ENCODE results near the gene POLE.

POLE gene

GRCh38 chr12:132618683-132619043 is 68.5 kb downstream of the POLE start, which contains the start of gene P2RX2:
Gene P2RX2 (plus strand): TSS chr12:132618776. CDS start chr12:132618817, 41 bp downstream.
- H3K14ac ChIP-seq (ENCODE audit: low read length in 2 of 2), result no peak within 1 kb of the TSS
- H4K91ac ChIP-seq (ENCODE audit: low read length), result no peak within 1 kb of the TSS
- peaks cover 0 to 10% of the 10 kb centered on the region in 2 experiments for H3K36me3 ChIP-seq (ENCODE audit: control insufficient read depth in 1 of 2, insufficient read depth in 2 of 2, low read depth in 1 of 2, low read length in 2 of 2)
- H3K18ac ChIP-seq (ENCODE audit: low read depth in 1 of 2, low read length in 2 of 2), result no peak within 1 kb of the TSS
- 4% methylated on average over 23 of the region's 49 CpGs for whole genome bisulfite sequencing
- H3K4ac ChIP-seq (ENCODE audit: low read depth in 1 of 2, low read length in 2 of 2), result no peak within 1 kb of the TSS
- H2BK120ac ChIP-seq (ENCODE audit: low read depth, low read length), result no peak within 1 kb of the TSS
- H3K4me3 ChIP-seq (ENCODE audit: insufficient read depth in 1 of 2, low read depth in 1 of 2, low read length in 2 of 2), result peak within 1 kb of the TSS in 1 of 2 experiments; percentile 41
- DNase-seq, result no peak
- no peak within 1 kb of the TSS for H4K8ac ChIP-seq (ENCODE audit: low read length)
- H3K9ac ChIP-seq (ENCODE audit: low read length), result no peak within 1 kb of the TSS
- peak within 1 kb of the TSS; percentile 72 for H3K4me2 ChIP-seq (ENCODE audit: low read length, poor library complexity, severe bottlenecking)
- H3K27me3 ChIP-seq (ENCODE audit: control insufficient read depth in 1 of 2, insufficient read depth in 1 of 2, low read length in 2 of 2), result peaks cover 45 to 64% of the 10 kb centered on the region in 2 experiments
- H3K4me1 ChIP-seq (ENCODE audit: control insufficient read depth, insufficient read depth, low read depth, low read length), result peaks cover 21% of the 10 kb centered on the region
- H3K79me1 ChIP-seq (replicated peaks; ENCODE audit: low read length, poor library complexity, severe bottlenecking), result no peaks in the 10 kb centered on the region
- H3K23ac ChIP-seq (ENCODE audit: low read length in 2 of 2), result no peak within 1 kb of the TSS
- no peak within 1 kb of the TSS for H2AFZ ChIP-seq (ENCODE audit: low read depth, low read length)
- peaks cover 11% of the 10 kb centered on the region for H3K9me3 ChIP-seq (ENCODE audit: control insufficient read depth, low read length)
- no peak within 1 kb of the TSS for H3K27ac ChIP-seq (ENCODE audit: low read length, poor library complexity, severe bottlenecking)
- no peak within 1 kb of the TSS for H2AK5ac ChIP-seq (ENCODE audit: low read length, severe bottlenecking)
- peak within 1 kb of the TSS; percentile 38 for H2BK15ac ChIP-seq (ENCODE audit: low read depth, poor library complexity, severe bottlenecking)
- H2BK5ac ChIP-seq (ENCODE audit: low read depth, low read length, poor library complexity, severe bottlenecking), result no peak within 1 kb of the TSS
- no peak within 1 kb of the TSS for H2BK12ac ChIP-seq (ENCODE audit: low read length in 2 of 2)

- DNase-seq, result no peak
- 9% methylated on average over 31 of the region's 51 CpGs for whole genome bisulfite sequencing
- Histone ChIP-seq H3K27ac (ENCODE audit: low read length, poor library complexity, severe bottlenecking) (no peak overlapping the region), H3K4me1 (ENCODE audit: control insufficient read depth, insufficient read depth, low read depth, low read length) (peaks cover 21% of the 10 kb centered on the region), H2BK12ac (ENCODE audit: low read length in 2 of 2) (no peak overlapping the region), H3K36me3 (ENCODE audit: control insufficient read depth in 1 of 2, insufficient read depth in 2 of 2, low read depth in 1 of 2, low read length in 2 of 2) (peaks cover 0 to 4% of the 10 kb centered on the region in 2 experiments), H4K8ac (ENCODE audit: low read length) (no peak overlapping the region), H3K79me1 (replicated peaks; ENCODE audit: low read length, poor library complexity, severe bottlenecking) (no peaks in the 10 kb centered on the region), H3K4ac (ENCODE audit: low read depth in 1 of 2, low read length in 2 of 2) (no peak overlapping the region), H2BK120ac (ENCODE audit: low read depth, low read length) (no peak overlapping the region), H3K14ac (ENCODE audit: low read length in 2 of 2) (no peak overlapping the region), H3K18ac (ENCODE audit: low read depth in 1 of 2, low read length in 2 of 2) (no peak overlapping the region), H3K4me2 (ENCODE audit: low read length, poor library complexity, severe bottlenecking) (peak overlapping the region; percentile 72), H2BK5ac (ENCODE audit: low read depth, low read length, poor library complexity, severe bottlenecking) (no peak overlapping the region), H3K9ac (ENCODE audit: low read length) (no peak overlapping the region), H4K91ac (ENCODE audit: low read length) (no peak overlapping the region), H3K4me3 (ENCODE audit: insufficient read depth in 1 of 2, low read depth in 1 of 2, low read length in 2 of 2) (peak overlapping the region in 1 of 2 experiments; percentile 35), H2AK5ac (ENCODE audit: low read length, severe bottlenecking) (no peak overlapping the region), H3K23ac (ENCODE audit: low read length in 2 of 2) (no peak overlapping the region), H3K9me3 (ENCODE audit: control insufficient read depth, low read length) (peaks cover 11% of the 10 kb centered on the region), H3K27me3 (ENCODE audit: control insufficient read depth in 1 of 2, insufficient read depth in 1 of 2, low read length in 2 of 2) (peaks cover 45 to 70% of the 10 kb centered on the region in 2 experiments), H2BK15ac (ENCODE audit: low read depth, poor library complexity, severe bottlenecking) (no peak overlapping the region), H2AFZ (ENCODE audit: low read depth, low read length) (no peak overlapping the region)
Measured at GRCh38 chr12:132617822-132618682, 69.1 kb downstream of the POLE start.

- Histone ChIP-seq H2BK12ac (ENCODE audit: low read length in 2 of 2) (no peak overlapping the region), H3K27me3 (ENCODE audit: control insufficient read depth in 1 of 2, insufficient read depth in 1 of 2, low read length in 2 of 2) (peaks cover 45 to 79% of the 10 kb centered on the region in 2 experiments), H3K14ac (ENCODE audit: low read length in 2 of 2) (no peak overlapping the region), H4K91ac (ENCODE audit: low read length) (no peak overlapping the region), H3K9ac (ENCODE audit: low read length) (no peak overlapping the region), H3K23ac (ENCODE audit: low read length in 2 of 2) (no peak overlapping the region), H3K36me3 (ENCODE audit: control insufficient read depth in 1 of 2, insufficient read depth in 2 of 2, low read depth in 1 of 2, low read length in 2 of 2) (peaks cover 0 to 4% of the 10 kb centered on the region in 2 experiments), H2AFZ (ENCODE audit: low read depth, low read length) (no peak overlapping the region), H3K18ac (ENCODE audit: low read depth in 1 of 2, low read length in 2 of 2) (no peak overlapping the region), H3K4me3 (ENCODE audit: insufficient read depth in 1 of 2, low read depth in 1 of 2, low read length in 2 of 2) (no peak overlapping the region), H2AK5ac (ENCODE audit: low read length, severe bottlenecking) (no peak overlapping the region), H3K4me1 (ENCODE audit: control insufficient read depth, insufficient read depth, low read depth, low read length) (peaks cover 13% of the 10 kb centered on the region), H3K27ac (ENCODE audit: low read length, poor library complexity, severe bottlenecking) (no peak overlapping the region), H2BK120ac (ENCODE audit: low read depth, low read length) (no peak overlapping the region), H3K4me2 (ENCODE audit: low read length, poor library complexity, severe bottlenecking) (no peak overlapping the region), H3K4ac (ENCODE audit: low read depth in 1 of 2, low read length in 2 of 2) (no peak overlapping the region), H3K79me1 (replicated peaks; ENCODE audit: low read length, poor library complexity, severe bottlenecking) (no peaks in the 10 kb centered on the region), H2BK5ac (ENCODE audit: low read depth, low read length, poor library complexity, severe bottlenecking) (no peak overlapping the region), H2BK15ac (ENCODE audit: low read depth, poor library complexity, severe bottlenecking) (no peak overlapping the region), H3K9me3 (ENCODE audit: control insufficient read depth, low read length) (peaks cover 11% of the 10 kb centered on the region), H4K8ac (ENCODE audit: low read length) (no peak overlapping the region)
- 81% methylated on average over 3 of the region's 4 CpGs for WGBS
- no peak for DNase-seq
Measured at GRCh38 chr12:132617135-132617701, 69.9 kb downstream of the POLE start.

- Histone ChIP-seq H2BK15ac (ENCODE audit: low read depth, poor library complexity, severe bottlenecking) (no peak overlapping the region), H3K27me3 (ENCODE audit: control insufficient read depth in 1 of 2, insufficient read depth in 1 of 2, low read length in 2 of 2) (peaks cover 55 to 85% of the 10 kb centered on the region in 2 experiments), H3K4ac (ENCODE audit: low read depth in 1 of 2, low read length in 2 of 2) (no peak overlapping the region), H3K27ac (ENCODE audit: low read length, poor library complexity, severe bottlenecking) (no peak overlapping the region), H2BK120ac (ENCODE audit: low read depth, low read length) (no peak overlapping the region), H3K4me3 (ENCODE audit: insufficient read depth in 1 of 2, low read depth in 1 of 2, low read length in 2 of 2) (no peak overlapping the region), H2AFZ (ENCODE audit: low read depth, low read length) (no peak overlapping the region), H2BK12ac (ENCODE audit: low read length in 2 of 2) (no peak overlapping the region), H3K4me2 (ENCODE audit: low read length, poor library complexity, severe bottlenecking) (no peak overlapping the region), H3K9me3 (ENCODE audit: control insufficient read depth, low read length) (peaks cover 15% of the 10 kb centered on the region), H4K91ac (ENCODE audit: low read length) (no peak overlapping the region), H3K79me1 (replicated peaks; ENCODE audit: low read length, poor library complexity, severe bottlenecking) (no peaks in the 10 kb centered on the region), H3K4me1 (ENCODE audit: control insufficient read depth, insufficient read depth, low read depth, low read length) (peaks cover 11% of the 10 kb centered on the region), H3K36me3 (ENCODE audit: control insufficient read depth in 1 of 2, insufficient read depth in 2 of 2, low read depth in 1 of 2, low read length in 2 of 2) (no peaks in the 10 kb centered on the region), H3K14ac (ENCODE audit: low read length in 2 of 2) (no peak overlapping the region), H4K8ac (ENCODE audit: low read length) (no peak overlapping the region), H3K9ac (ENCODE audit: low read length) (no peak overlapping the region), H2BK5ac (ENCODE audit: low read depth, low read length, poor library complexity, severe bottlenecking) (no peak overlapping the region), H2AK5ac (ENCODE audit: low read length, severe bottlenecking) (no peak overlapping the region), H3K18ac (ENCODE audit: low read depth in 1 of 2, low read length in 2 of 2) (no peak overlapping the region), H3K23ac (ENCODE audit: low read length in 2 of 2) (no peak overlapping the region)
- WGBS, result 84% methylated on average over 14 of the region's 16 CpGs
- no peak for DNase-seq
Measured at GRCh38 chr12:132615579-132616038, 71.5 kb downstream of the POLE start.
